ENCODE data around the gene CLTB. TPM values are rescaled to one million over a fixed set of nuclear protein-coding genes. Genes with fewer than 3 reads are reported as not detected.

CLTB gene, protein sequence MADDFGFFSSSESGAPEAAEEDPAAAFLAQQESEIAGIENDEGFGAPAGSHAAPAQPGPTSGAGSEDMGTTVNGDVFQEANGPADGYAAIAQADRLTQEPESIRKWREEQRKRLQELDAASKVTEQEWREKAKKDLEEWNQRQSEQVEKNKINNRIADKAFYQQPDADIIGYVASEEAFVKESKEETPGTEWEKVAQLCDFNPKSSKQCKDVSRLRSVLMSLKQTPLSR
- total RNA-seq (2022; extraction: Qiagen RNA extraction) = 105 to 180 TPM (median 173 TPM) in 5 replicates

DNA sequence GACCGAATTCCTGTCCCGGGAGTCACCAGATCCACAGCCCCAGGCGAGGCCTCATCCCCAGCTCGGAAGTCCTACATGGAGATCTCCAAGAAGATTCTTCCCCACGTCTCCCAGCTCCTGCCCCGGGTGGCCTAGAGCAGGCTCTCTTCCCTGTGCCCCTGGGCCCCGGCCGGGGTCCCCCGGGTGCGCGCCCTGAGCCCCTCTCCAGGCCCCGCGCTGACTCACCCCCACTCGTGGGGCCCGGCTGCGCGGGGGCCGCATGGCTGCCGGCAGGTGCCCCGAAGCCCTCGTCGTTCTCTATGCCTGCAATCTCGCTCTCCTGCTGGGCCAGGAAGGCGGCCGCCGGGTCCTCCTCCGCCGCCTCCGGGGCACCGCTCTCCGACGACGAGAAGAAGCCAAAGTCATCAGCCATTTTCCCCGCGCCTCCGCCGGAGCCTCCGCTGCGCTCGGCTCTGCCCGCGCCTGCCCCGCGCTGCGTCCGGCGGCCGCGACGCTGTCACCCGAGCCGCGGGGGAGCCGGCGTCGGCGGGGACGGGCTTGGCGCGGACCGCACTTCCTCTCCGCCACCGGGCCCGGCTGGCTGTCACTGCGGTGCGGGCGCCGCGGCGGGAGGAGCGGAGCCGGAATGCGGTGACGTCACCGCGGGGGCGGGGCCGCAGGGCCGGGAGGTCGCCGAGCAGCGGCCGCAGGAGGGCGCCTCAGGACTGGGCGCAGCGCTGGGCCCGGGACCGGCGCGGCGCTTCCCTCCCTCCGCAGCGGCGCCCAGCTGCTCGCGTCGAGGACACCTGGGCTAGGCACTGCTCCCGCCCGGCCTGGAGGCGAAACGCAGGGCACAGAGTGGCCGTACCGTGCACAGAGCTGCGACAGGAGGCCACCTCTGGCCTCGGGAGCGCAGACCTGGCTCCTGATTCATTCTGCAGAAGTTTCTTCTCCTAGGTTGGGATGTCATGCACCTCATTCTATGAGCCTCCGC lies at the start of gene CLTB:
Gene CLTB, minus strand, starts transcription at position 588 of the 973 bp plus-strand sequence. Its CDS starts 176 bp downstream, at position 412.

DNA sequence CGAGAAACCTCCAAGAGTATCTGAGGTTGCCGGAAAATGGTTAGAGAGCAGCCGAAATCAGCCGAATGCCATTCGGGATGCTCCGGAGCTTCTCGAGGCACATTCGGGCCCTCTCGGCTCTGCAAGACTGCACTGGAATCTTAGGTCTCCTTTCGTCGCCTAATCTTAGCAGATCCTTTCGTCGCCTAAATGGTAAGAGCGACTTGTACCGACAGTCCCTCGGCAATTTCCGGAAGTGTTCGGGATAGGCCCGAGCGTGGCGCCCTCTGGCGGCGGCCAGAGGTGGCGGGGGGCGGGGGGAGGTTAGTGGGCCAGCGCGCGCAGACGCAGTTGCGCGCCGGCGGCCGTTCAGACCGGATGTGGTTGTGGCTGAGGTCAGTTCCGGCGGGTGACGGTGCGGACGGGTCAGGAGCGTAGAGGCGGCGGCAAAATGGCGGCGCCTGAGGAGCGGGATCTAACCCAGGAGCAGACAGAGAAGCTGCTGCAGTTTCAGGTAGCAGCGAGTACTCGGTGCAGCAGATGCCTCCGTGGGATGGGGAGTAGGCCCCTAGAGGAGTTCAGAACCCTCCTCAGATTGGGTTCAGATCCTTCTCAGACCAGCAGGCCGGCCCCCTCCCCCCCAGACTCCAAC lies 31.8 kb upstream of the CLTB start, which contains the start of gene FAF2:
Gene FAF2, plus strand, starts transcription at position 408 of the 631 bp plus-strand sequence. Its CDS starts 23 bp downstream, at position 431.

DNA sequence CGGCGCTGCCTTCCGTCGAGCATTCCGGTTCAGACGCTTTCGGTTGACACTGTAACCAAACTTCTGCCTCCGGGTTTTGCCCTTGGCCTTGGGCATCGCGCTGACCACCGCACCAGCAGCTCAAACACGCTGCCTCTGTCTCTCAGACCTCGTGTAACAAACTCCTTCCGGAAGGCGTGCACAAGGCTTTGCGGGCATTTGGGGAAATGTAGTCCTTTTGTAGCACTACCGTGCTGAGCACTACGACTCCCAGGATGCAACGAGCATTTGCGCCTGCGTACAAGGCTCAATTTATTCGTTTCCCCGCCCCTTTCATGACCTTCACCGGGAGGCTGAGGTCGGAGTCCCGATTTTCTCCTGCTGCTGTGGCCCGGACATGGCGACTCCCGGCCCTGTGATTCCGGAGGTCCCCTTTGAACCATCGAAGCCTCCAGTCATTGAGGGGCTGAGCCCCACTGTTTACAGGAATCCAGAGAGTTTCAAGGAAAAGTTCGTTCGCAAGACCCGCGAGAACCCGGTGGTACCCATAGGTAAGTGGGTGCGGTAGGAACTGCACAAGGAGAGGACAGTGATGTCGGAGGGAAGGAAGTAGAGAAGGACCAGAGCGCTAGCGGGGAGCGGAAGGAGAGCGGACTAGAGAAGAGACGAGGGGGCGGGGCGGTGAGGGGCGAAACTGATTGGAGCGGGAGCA lies 27.8 kb downstream of the CLTB start, which contains the start of the genes HIGD2A and NOP16:
Gene HIGD2A, plus strand, starts transcription at position 308 of the 691 bp plus-strand sequence. Its CDS starts 69 bp downstream, at position 377.
Gene NOP16, minus strand, starts transcription at position 155 of the 691 bp plus-strand sequence. Its CDS starts 59 bp downstream, at position 96.

GRCh38 chr5:176365351-176366231 lies 50.7 kb downstream of the CLTB start, which contains the start of gene ARL10:
ARL10 (plus strand) TSS chr5:176365487; CDS start chr5:176365564, 77 bp downstream.

GRCh38 chr5:176361437-176362232 lies 54.7 kb downstream of the CLTB start, which contains the start of gene KIAA1191:
KIAA1191 (minus strand) TSS chr5:176361764; CDS start chr5:176359508, 2,256 bp downstream.

Other genes starting within 250 kb of the CLTB start
- gene SIMC1, start 178.1 kb downstream of the CLTB start, total RNA-seq (2022; extraction: Qiagen RNA extraction) = 13.2 to 17.7 TPM (median 16.4 TPM) in 5 replicates
- 75.2 to 106 TPM (median 83.3 TPM) in 5 replicates for gene KIAA1191, start 54.8 kb downstream of the CLTB start, total RNA-seq (2022; extraction: Qiagen RNA extraction)
- gene ARL10, start 51.1 kb downstream of the CLTB start, total RNA-seq (2022; extraction: Qiagen RNA extraction) = 0.37 to 1.2 TPM (median 0.60 TPM) in 5 replicates
- gene NOP16, start 27.9 kb downstream of the CLTB start, total RNA-seq (2022; extraction: Qiagen RNA extraction) = 119 to 141 TPM (median 127 TPM) in 5 replicates
- 258 to 286 TPM (median 259 TPM) in 5 replicates for gene HIGD2A, start 27.8 kb downstream of the CLTB start, total RNA-seq (2022; extraction: Qiagen RNA extraction)
- 43.4 to 54.7 TPM (median 44.3 TPM) in 5 replicates for gene FAF2, start 31.8 kb upstream of the CLTB start, total RNA-seq (2022; extraction: Qiagen RNA extraction)
- 27.3 to 38.4 TPM (median 35.4 TPM) in 5 replicates for gene RNF44, start 120.9 kb upstream of the CLTB start, total RNA-seq (2022; extraction: Qiagen RNA extraction)
- gene CDHR2, start 132.8 kb upstream of the CLTB start, total RNA-seq (2022; extraction: Qiagen RNA extraction) = 0.06 to 0.29 TPM (median 0.15 TPM) in 5 replicates
- gene GPRIN1, start 193.6 kb upstream of the CLTB start, total RNA-seq (2022; extraction: Qiagen RNA extraction) = 8.2 to 9.6 TPM (median 9.2 TPM) in 5 replicates
- gene SNCB, start 214.0 kb upstream of the CLTB start, total RNA-seq (2022; extraction: Qiagen RNA extraction) = 0.84 to 1.4 TPM (median 1.3 TPM) in 5 replicates
- not detected in 5 replicates for gene EIF4E1B, start 214.1 kb upstream of the CLTB start, total RNA-seq (2022; extraction: Qiagen RNA extraction)
- gene TSPAN17, start 230.9 kb upstream of the CLTB start, total RNA-seq (2022; extraction: Qiagen RNA extraction) = 61.7 to 65.9 TPM (median 63.1 TPM) in 5 replicates